ENCODE measurements around the gene RCOR1. TPM values are rescaled to one million over a fixed set of nuclear protein-coding genes. Genes with fewer than 3 reads are reported as not detected.

RCOR1 gene
- total and polyA plus RNA-seq, 2 of the 8 experiments (the other 6 are each of a cell fraction or from before 2014, with no cell fraction given): 12.3 to 26.3 TPM

DNA sequence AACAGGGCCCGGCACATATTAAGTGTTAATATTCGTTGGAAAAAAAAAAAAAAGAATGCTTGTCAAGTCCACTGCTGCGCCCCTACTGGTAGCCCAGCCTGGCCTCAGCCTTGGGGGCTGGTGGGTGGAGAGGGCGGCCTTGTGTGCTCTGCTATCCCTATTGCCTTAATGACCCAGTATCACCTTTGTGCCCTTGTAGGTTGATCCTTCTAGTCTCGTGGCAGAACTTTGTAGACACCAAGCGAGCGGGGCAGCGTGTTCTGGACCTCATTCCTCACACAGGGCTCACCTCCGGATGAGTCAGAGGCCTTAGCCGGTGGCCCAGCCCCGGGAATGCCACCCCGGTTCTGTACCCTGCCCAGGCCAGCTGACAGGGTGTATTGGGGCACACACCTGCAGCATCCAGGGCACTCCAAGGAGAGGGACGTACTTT is 1.8 kb upstream of the RCOR1 start:
- no peaks in the 10 kb centered on the region for H3K27me3 ChIP-seq (replicated peaks in 1 of 4; ENCODE audit: control insufficient read depth in 3 of 4, extremely low read depth in 1 of 4, insufficient read depth in 3 of 4, low read length in 3 of 4)
- H2AK5ac ChIP-seq (ENCODE audit: low read depth, low read length): peak overlapping the region; percentile 57; the same call in 1 of the 2 replicates
- H2BK12ac ChIP-seq (ENCODE audit: low read depth, low read length): peak overlapping the region; percentile 51
- POLR2A ChIA-PET (ENCODE audit: partially characterized antibody): interaction anchor here (1.1 to 1.7 kb wide), 6 partner anchors 19 to 87 kb away, joined by 3 to 8 read pairs (median 4); no protein-coding TSS in a partner anchor
- FAIRE-seq (no peak), DNase-seq (ENCODE audit: low read depth in 1 of 2, low spot score in 2 of 2) (peak in 1 of 2 experiments; percentile 69)
- H3K36me3 ChIP-seq (ENCODE audit: control insufficient read depth in 2 of 4, insufficient read depth in 4 of 4, low read length in 3 of 4): no peaks in the 10 kb centered on the region
- H3K9ac ChIP-seq (replicated peaks in 1 of 4; ENCODE audit: extremely low read depth in 1 of 4, low read depth in 3 of 4, low read length in 3 of 4): peak overlapping the region in 2 of 4 experiments; percentile 3 to 4; a peak in 1 of 7 replicates
- peaks cover 2% of the 10 kb centered on the region; the same call in 1 of the 2 replicates for H3K23me2 ChIP-seq (ENCODE audit: low read depth, low read length)
- no peak overlapping the region for H3K27ac ChIP-seq (ENCODE audit: low read depth, low read length)
- H4K91ac ChIP-seq (replicated peaks; ENCODE audit: insufficient read length, low read length): no peak overlapping the region
- H2BK15ac ChIP-seq (ENCODE audit: low read length): 0 out of 2 replicates have a peak overlapping the region, but pooled peaks have one; percentile 67
- H2AFZ ChIP-seq (ENCODE audit: low read length): no peak overlapping the region
- no peak overlapping the region for H3K4ac ChIP-seq (replicated peaks; ENCODE audit: insufficient read length, low read depth, low read length)
- H3K14ac ChIP-seq (ENCODE audit: insufficient read length): no peak overlapping the region
- WGBS, 2 experiments (ENCODE audit: extremely low coverage in 1 of 2, insufficient coverage in 1 of 2, insufficient read length in 1 of 2, insufficient replicate concordance in 2 of 2, low coverage in 1 of 2, low lambda C conversion rate in 2 of 2, missing lambda C conversion rate in 1 of 2): 52% methylated on average over 11 of the region's 13 CpGs; no CpG with 5 or more reads in 1 of the 2 experiments
- TF ChIP-seq RXRA (IDR thresholded peaks at IDR 0.05; ENCODE audit: insufficient read depth, low read depth, low read length) (no peak), RBBP5 (IDR thresholded peaks at IDR 0.05; ENCODE audit: borderline replicate concordance, low read depth, low read length) (no peak), KDM5A (IDR thresholded peaks at IDR 0.05; ENCODE audit: low read length) (no peak), SP1 (IDR thresholded peaks at IDR 0.05; ENCODE audit: low read depth, low read length) (no peak), CREB1 (IDR thresholded peaks at IDR 0.05) (no peak), PHF8 (conservative IDR thresholded peaks at IDR 0.05; ENCODE audit: low read depth, low read length) (no peak)
- TF ChIP-seq, protein P1, sequence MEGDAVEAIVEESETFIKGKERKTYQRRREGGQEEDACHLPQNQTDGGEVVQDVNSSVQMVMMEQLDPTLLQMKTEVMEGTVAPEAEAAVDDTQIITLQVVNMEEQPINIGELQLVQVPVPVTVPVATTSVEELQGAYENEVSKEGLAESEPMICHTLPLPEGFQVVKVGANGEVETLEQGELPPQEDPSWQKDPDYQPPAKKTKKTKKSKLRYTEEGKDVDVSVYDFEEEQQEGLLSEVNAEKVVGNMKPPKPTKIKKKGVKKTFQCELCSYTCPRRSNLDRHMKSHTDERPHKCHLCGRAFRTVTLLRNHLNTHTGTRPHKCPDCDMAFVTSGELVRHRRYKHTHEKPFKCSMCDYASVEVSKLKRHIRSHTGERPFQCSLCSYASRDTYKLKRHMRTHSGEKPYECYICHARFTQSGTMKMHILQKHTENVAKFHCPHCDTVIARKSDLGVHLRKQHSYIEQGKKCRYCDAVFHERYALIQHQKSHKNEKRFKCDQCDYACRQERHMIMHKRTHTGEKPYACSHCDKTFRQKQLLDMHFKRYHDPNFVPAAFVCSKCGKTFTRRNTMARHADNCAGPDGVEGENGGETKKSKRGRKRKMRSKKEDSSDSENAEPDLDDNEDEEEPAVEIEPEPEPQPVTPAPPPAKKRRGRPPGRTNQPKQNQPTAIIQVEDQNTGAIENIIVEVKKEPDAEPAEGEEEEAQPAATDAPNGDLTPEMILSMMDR (IDR thresholded peaks at IDR 0.05; ENCODE audit: control extremely low read depth in 1 of 3, insufficient read depth in 1 of 3, low read depth in 1 of 3, low read length in 3 of 3): peak; percentile 48 to 80 (median 80)
- H2BK5ac ChIP-seq (ENCODE audit: low read depth, low read length): no peak overlapping the region
- H3K4me3 ChIP-seq (ENCODE audit: extremely low read depth in 1 of 4, insufficient read depth in 2 of 4, low read depth in 3 of 4, low read length in 4 of 4): peak overlapping the region; percentile 50 to 96 (median 60); a peak in 7 of 8 replicates
- H3K4me2 ChIP-seq (ENCODE audit: insufficient read depth in 1 of 2, low read depth in 2 of 2, low read length in 2 of 2): peak overlapping the region; percentile 53 to 76
- peaks cover 5 to 22% of the 10 kb centered on the region in 2 experiments for H3K79me2 ChIP-seq (ENCODE audit: control insufficient read depth in 1 of 2, insufficient read depth in 2 of 2, low read length in 2 of 2)
- no peaks in the 10 kb centered on the region for H3K9me3 ChIP-seq (ENCODE audit: insufficient read depth in 2 of 2, low read depth in 1 of 2, low read length in 1 of 2)
- peak overlapping the region; percentile 51 for H4K5ac ChIP-seq (ENCODE audit: insufficient read length, low read depth, low read length)
- H3K18ac ChIP-seq (ENCODE audit: extremely low read depth, low read length): 0 out of 2 replicates have a peak overlapping the region, but pooled peaks have one; percentile 28
- CTCF ChIA-PET (ENCODE audit: partially characterized antibody): interaction anchor here (0.8 to 1.7 kb wide), 10 partner anchors 18 to 104 kb away, joined by 3 to 7 read pairs (median 4); no protein-coding TSS in a partner anchor
- H2BK120ac ChIP-seq (replicated peaks; ENCODE audit: low read depth, low read length): no peak overlapping the region
- H3K23ac ChIP-seq (ENCODE audit: insufficient read length): no peak overlapping the region
- peaks cover 0 to 3% of the 10 kb centered on the region in 2 experiments for H4K20me1 ChIP-seq (replicated peaks in 1 of 2; ENCODE audit: control insufficient read depth in 1 of 2, insufficient read depth in 2 of 2, low read length in 2 of 2)
- no peaks in the 10 kb centered on the region for H3K79me1 ChIP-seq (ENCODE audit: low read depth, low read length)
- H3K56ac ChIP-seq (replicated peaks; ENCODE audit: insufficient read length, low read depth, low read length): no peak overlapping the region
- H4K8ac ChIP-seq (ENCODE audit: extremely low read depth, insufficient read depth, low read length): no peak overlapping the region; the same call in 1 of the 2 replicates
- H2BK20ac ChIP-seq (ENCODE audit: low read length): no peak overlapping the region
- H3K4me1 ChIP-seq (replicated peaks in 1 of 4; ENCODE audit: control insufficient read depth in 3 of 4, insufficient read depth in 4 of 4, low read length in 3 of 4): peaks cover 5 to 22% (median 10%) of the 10 kb centered on the region in 4 experiments
